Loucy (cell line): ENCODE data around the gene ANTXRL.

ENCODE experiments used
- EZH2phosphoT487 ChIP-seq: fragments of 200-600 bp; IDR thresholded peaks from 2 replicates; pipeline ENCODE4 v1.6.1; 2018; ENCODE audit warnings: antibody characterized with exemption, mild to moderate bottlenecking, moderate library complexity, borderline replicate concordance
- TF ChIP-seq, protein P1 (sequence below): fragments of 200-600 bp; sonication (generic); conservative IDR thresholded peaks from 2 replicates; pipeline ENCODE4 v1.5.1; 2014; ENCODE audit warnings: mild to moderate bottlenecking, antibody characterized with exemption, low read length

DNA sequence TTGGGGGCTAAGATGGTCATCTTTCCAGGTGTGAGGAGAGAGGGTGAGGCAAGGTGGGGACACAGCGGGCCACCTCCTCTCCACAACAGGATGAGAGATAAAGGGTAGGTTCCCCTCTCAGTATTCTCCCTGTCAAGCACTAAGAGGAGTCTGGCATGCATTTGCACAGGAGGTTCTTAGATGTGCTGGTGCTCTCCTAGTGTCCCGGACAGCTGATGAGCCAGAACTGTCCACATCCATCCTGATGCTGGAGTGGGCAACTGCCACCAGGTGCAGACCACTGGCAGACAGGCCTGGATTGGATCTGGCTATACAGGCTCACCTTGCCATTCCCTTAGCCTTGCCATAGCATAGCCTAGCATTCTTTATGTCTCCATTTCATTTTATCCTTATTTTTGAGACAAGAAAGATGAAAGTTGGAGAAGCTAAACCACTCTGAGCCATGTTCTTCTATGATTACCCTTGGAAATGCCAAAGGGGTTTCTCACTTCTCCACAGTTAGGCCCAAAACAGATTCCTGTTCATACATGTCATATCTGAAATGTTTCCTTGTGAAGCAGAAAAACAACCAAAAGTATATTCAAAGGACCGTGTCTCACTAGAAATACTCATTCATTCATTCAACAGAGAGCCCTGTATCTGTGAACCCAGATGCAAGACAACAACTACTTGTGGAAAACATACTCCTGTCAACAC is 48.8 kb upstream of the ANTXRL start:
- TF ChIP-seq, protein P1, sequence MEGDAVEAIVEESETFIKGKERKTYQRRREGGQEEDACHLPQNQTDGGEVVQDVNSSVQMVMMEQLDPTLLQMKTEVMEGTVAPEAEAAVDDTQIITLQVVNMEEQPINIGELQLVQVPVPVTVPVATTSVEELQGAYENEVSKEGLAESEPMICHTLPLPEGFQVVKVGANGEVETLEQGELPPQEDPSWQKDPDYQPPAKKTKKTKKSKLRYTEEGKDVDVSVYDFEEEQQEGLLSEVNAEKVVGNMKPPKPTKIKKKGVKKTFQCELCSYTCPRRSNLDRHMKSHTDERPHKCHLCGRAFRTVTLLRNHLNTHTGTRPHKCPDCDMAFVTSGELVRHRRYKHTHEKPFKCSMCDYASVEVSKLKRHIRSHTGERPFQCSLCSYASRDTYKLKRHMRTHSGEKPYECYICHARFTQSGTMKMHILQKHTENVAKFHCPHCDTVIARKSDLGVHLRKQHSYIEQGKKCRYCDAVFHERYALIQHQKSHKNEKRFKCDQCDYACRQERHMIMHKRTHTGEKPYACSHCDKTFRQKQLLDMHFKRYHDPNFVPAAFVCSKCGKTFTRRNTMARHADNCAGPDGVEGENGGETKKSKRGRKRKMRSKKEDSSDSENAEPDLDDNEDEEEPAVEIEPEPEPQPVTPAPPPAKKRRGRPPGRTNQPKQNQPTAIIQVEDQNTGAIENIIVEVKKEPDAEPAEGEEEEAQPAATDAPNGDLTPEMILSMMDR, result no peak
- no peak for TF ChIP-seq EZH2phosphoT487
